WI38 (cell line): ENCODE measurements around the gene COASY.

Experiments used
- H3K4me3 ChIP-seq: 2 replicates; pipeline ENCODE4 v1.5.1; 2011; ENCODE audit warnings: low read depth, mild to moderate bottlenecking, control low read depth, low read length
- TF ChIP-seq, protein P1 (sequence below): IDR thresholded peaks from 2 replicates; pipeline ENCODE4 v1.5.1; 2012; ENCODE audit warnings: low read depth, mild to moderate bottlenecking, control low read depth, low read length

The COASY gene

DNA sequence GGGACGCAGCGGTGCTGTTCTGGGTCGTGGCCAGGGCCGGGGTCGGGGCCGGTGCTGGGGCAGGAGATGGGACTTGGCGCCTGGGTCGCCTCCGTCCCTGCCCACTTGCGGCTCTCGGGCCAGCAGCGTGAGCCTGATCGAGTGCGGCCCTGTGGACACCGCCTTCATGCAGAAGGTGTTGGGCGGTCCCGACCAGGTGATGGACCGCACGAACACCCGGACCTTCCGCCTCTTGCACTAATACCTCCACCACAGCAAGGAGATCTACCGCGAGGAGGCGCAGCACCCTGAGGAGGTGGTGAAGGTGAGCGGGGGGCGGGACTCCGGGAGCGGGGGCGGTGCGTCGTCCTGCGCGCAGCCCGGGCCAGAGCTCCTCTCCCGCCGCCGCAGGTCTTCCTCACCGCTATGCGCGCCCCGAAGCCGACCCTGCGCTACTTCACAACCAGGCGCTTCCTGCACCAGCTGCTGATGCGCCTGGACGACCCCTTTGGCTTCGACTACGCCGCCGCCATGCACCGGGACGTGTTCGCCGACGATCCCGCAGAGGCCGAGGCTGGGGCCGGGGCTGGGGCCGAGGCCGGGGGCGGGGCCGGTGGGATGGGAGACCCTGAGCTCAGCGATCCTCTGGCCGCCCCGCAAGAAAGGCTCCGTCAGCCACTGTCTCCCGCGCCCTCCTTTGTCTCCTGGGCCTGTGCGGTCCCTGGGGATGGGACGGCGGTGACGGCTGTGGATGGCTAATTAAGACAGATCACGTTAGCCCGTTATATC lies 13.7 kb upstream of the COASY start:
- peak overlapping the region; percentile 20; the same call in 1 of the 2 replicates for H3K4me3 ChIP-seq
- TF ChIP-seq, protein P1, sequence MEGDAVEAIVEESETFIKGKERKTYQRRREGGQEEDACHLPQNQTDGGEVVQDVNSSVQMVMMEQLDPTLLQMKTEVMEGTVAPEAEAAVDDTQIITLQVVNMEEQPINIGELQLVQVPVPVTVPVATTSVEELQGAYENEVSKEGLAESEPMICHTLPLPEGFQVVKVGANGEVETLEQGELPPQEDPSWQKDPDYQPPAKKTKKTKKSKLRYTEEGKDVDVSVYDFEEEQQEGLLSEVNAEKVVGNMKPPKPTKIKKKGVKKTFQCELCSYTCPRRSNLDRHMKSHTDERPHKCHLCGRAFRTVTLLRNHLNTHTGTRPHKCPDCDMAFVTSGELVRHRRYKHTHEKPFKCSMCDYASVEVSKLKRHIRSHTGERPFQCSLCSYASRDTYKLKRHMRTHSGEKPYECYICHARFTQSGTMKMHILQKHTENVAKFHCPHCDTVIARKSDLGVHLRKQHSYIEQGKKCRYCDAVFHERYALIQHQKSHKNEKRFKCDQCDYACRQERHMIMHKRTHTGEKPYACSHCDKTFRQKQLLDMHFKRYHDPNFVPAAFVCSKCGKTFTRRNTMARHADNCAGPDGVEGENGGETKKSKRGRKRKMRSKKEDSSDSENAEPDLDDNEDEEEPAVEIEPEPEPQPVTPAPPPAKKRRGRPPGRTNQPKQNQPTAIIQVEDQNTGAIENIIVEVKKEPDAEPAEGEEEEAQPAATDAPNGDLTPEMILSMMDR: no peak

DNA sequence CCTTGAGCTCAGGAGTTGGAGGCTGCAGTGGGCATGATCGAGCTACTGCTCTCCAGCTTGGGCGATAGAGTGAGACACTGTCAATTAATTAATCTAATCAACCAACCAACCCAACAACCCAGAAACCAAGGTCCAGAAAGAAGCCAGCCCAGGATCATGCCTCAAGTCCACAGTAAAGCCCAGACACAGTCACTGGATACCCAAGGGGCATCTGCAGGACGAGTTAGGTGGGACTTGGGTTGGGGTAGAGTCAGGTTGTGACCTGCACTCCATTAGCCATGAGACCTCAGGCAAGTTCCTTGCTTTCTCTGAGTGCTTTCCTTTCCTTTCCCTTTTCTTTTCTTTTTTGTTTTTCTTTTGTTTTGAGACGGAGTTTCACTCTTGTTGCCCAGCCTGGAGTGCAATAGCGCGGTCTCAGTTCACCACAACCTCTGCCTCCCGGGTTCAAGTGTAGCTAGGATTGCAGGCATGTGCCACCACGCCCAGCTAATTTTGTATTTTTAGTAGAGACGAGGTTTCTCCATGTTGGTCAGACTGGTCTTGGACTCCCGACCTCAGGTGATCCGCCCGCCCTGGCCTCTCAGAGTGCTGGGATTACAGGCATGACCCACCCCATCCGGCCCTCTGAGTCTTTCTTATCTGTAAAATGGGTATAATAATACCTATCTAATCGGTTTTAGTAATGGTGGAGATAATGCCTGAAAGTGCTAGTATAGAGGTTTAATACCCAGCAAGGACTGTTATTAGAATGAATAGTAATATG lies 12.8 kb upstream of the COASY start:
- H3K4me3 ChIP-seq: no peak overlapping the region
- TF ChIP-seq, protein P1: no peak

DNA sequence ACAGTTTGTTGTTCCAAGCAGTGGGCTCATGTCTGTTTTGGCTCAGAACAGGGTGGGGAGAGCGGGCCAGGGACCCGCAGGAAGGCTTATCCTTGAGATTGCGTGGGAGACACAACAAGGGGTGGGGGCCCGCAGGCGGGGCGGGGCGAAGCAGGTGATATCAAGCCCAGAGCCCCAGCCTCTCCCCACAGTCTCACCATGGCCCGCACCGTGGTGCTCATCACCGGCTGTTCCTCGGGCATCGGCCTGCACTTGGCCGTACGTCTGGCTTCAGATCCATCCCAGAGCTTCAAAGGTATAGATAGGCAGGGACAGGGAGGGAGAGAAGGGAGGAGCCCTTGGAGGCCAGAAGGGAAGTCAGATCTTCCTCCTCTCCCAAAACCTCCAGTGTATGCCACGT lies 9.2 kb upstream of the COASY start, which contains the start of gene HSD17B1:
HSD17B1 (plus strand) TSS at position 188 of the 400 bp plus-strand sequence; CDS start at position 199, 11 bp downstream.
- peak within 1 kb of the TSS; percentile 81 for H3K4me3 ChIP-seq

DNA sequence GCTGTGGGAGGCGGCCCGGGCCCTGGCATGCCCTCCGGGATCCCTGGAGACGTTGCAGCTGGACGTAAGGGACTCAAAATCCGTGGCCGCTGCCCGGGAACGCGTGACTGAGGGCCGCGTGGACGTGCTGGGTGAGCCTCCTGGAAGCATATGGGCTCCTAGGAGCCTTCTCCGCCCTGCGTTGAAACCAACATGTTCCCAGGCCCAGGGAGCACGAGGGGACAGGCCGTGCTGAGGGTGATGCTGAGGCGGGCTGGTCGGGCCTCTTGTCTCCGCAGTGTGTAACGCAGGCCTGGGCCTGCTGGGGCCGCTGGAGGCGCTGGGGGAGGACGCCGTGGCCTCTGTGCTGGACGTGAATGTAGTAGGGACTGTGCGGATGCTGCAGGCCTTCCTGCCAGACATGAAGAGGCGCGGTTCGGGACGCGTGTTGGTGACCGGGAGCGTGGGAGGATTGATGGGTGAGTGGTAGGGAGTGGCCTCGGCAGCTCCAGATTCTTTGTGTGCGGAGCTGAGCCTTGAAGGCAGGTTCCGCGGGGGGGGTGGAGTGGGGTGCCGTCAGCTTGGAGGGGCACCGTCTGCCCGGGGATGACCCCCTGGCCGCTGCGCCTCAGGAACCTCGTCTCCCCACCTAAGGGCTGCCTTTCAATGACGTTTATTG lies 8.7 kb upstream of the COASY start:
- peak overlapping the region; percentile 81 for H3K4me3 ChIP-seq
- TF ChIP-seq, protein P1: no peak

DNA sequence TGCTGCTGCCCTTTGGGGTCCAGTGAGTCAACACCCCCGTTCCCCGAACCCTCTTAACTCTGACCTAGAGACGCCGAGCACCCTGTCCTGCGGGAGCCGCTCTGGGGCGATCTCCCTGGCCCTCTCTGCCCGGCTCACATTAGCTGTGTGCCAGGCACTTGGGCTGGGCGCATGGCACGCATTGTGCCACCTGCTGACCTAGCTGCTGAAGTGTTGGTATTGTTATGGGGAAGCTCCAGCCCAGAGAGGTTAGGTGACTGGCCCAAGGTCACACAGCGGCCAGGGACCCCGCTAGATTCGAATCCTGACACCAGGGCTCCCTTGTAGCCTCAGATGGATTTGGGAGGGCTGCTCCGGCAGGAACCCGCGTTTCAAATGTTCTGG lies 8.1 kb upstream of the COASY start:
- TF ChIP-seq, protein P1: no peak
- peak overlapping the region; percentile 81 for H3K4me3 ChIP-seq

DNA sequence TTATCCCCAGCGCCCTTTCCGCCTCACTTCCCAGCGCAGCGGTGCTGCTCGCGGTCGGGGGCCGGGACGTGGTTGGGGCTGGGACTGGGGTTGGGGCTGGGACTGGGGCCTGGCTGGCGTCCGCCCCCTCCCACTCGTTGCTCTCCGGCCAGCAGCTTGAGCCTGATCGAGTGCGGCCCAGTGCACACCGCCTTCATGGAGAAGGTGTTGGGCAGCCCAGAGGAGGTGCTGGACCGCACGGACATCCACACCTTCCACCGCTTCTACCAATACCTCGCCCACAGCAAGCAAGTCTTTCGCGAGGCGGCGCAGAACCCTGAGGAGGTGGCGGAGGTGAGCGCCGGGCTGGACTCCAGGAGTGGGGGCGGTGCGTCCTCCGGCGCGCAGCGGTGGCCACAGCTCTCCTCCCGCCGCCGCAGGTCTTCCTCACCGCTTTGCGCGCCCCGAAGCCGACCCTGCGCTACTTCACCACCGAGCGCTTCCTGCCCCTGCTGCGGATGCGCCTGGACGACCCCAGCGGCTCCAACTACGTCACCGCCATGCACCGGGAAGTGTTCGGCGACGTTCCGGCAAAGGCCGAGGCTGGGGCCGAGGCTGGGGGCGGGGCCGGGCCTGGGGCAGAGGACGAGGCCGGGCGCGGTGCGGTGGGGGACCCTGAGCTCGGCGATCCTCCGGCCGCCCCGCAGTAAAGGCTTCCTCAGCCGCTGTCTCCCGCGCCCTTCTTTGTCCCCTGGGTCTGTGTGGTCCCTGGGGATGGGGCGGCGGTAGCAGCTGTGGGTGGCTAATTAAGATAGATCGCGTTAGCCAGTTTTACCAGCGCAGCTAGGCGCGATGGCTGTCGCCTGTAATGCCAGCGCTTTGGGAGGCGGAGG lies 7.5 kb upstream of the COASY start:
- peak overlapping the region; percentile 81 for H3K4me3 ChIP-seq
- TF ChIP-seq, protein P1: no peak

DNA sequence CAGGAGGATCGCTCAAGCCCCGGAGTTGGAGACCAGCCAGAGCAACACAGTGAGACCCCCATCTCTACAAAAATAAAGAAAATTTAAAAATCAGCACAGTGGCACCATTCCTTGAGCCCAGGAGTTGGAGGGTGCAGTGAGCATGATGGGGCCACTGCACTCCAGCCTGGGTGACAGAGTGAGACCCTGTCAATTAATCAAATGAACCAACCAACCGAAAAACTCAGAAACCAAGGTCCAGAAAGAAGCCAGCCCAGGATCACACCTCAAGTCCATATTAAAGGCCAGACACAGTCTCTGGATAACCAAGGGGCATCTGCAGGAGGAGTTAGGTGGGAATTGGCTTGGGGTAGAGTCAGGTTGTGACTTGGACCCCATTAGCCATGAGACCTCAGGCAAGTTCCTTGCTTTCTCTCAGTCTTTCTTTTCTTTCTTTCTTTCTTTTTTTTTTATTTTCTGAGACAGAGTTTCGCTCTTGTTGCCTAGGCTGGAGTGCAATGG lies 6.8 kb upstream of the COASY start:
- TF ChIP-seq, protein P1: no peak
- H3K4me3 ChIP-seq: peak overlapping the region; percentile 81
